Measurements from ENCODE around the gene ZNF407. TPM values are rescaled to one million over a fixed set of nuclear protein-coding genes. Genes with fewer than 3 reads are reported as not detected.

Gene ZNF407
- total RNA-seq, 2 experiments from 2014 or later = 23.2 to 24.7 TPM

DNA sequence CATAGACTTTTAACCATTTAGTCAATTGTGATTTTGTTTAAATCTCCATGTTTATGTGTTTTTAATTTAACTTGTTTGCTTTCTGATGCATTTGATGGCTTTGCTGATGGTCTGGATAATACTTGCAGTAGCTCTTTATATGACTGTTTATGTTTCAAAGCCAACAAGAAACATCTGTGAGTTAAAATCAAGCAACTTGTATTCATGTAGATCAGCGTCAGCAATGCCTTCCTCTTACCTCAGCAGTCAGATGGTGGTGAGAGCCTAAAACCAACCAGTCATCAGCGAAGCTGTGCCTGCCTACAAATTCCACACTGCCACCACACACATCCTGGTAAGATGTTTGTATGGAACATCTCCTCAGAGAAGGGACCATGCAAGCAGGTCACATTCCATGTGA lies 379.4 kb downstream of the ZNF407 start:
- Histone ChIP-seq H3K9me3 (ENCODE audit: control insufficient read depth in 1 of 2, insufficient read depth in 1 of 2, low read length in 2 of 2) (no peaks in the 10 kb centered on the region), H3K27me3 (ENCODE audit: control insufficient read depth in 1 of 2, insufficient read depth in 2 of 2, low read length in 2 of 2) (no peaks in the 10 kb centered on the region), H3K36me3 (ENCODE audit: insufficient read depth, low read length) (peaks cover 3% of the 10 kb centered on the region), H3K4me1 (ENCODE audit: insufficient read depth, low read length) (no peaks in the 10 kb centered on the region), H3K4me3 (ENCODE audit: low read length) (no peak overlapping the region), H3K27ac (ENCODE audit: low read depth in 1 of 2, low read length in 2 of 2) (no peak overlapping the region)
- Mint-ChIP-seq H3K36me3 (ENCODE audit: low read depth) (peaks cover 31% of the 10 kb centered on the region), H3K27ac (no peak overlapping the region), H3K4me1 (ENCODE audit: low read depth) (no peaks in the 10 kb centered on the region), H3K9me3 (no peaks in the 10 kb centered on the region), H3K27me3 (no peaks in the 10 kb centered on the region), H3K4me3 (no peak overlapping the region)
- POLR2A ChIA-PET = no interaction called here
- TF ChIP-seq, protein P1, sequence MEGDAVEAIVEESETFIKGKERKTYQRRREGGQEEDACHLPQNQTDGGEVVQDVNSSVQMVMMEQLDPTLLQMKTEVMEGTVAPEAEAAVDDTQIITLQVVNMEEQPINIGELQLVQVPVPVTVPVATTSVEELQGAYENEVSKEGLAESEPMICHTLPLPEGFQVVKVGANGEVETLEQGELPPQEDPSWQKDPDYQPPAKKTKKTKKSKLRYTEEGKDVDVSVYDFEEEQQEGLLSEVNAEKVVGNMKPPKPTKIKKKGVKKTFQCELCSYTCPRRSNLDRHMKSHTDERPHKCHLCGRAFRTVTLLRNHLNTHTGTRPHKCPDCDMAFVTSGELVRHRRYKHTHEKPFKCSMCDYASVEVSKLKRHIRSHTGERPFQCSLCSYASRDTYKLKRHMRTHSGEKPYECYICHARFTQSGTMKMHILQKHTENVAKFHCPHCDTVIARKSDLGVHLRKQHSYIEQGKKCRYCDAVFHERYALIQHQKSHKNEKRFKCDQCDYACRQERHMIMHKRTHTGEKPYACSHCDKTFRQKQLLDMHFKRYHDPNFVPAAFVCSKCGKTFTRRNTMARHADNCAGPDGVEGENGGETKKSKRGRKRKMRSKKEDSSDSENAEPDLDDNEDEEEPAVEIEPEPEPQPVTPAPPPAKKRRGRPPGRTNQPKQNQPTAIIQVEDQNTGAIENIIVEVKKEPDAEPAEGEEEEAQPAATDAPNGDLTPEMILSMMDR (IDR thresholded peaks at IDR 0.05) = no peak
- CTCF ChIA-PET = no interaction called here
- intact Hi-C loops (cut with DNase I, micrococcal nuclease) = no loop called here
- no peak for DNase-seq
- ATAC-seq (ENCODE audit: poor library complexity) = no peak

DNA sequence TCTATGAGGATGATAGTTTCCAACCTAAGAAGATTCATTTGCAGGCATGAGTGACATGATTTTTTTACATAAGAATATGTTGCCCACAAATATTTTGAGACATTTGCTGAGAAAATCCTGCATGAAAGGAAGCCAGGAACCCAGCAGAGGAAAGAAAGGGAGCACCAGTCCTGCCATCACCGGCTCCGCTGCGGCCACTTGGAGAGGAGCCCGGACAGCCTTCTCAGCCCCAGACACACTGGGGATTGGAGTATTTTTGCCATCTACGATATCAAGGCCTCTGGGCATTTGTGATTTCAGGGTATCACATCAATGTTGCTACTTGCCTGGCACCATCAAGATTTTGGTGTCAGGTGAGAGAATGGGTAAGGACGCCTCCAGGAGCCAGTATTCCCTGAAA lies 383.0 kb downstream of the ZNF407 start:
- H3K27ac Mint-ChIP-seq = no peak overlapping the region

DNA sequence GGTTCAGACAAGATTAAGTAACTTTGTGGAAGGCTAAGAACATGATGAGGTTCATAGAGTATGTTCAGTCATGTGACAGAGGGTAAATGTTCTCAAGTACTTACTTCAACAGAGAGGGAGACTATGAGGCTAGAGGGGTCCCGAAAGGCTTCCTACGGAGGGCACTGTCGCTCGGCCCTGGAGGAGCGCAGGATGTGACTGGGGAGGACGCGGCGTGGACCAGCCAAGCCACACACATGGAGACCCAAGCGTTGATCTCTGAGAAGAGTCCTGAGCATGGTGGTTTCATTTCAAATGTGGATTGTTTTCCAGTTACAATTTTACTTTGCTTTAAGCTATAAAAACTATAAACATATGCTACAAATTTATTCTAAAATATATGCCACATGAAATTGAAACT lies 383.8 kb downstream of the ZNF407 start:
- H3K27me3 ChIP-seq (ENCODE audit: control insufficient read depth in 1 of 2, insufficient read depth in 2 of 2, low read length in 2 of 2) = no peaks in the 10 kb centered on the region
- Mint-ChIP-seq H3K36me3 (ENCODE audit: low read depth) (peaks cover 41% of the 10 kb centered on the region), H3K4me3 (no peak overlapping the region), H3K27me3 (no peaks in the 10 kb centered on the region), H3K9me3 (no peaks in the 10 kb centered on the region), H3K4me1 (ENCODE audit: low read depth) (no peaks in the 10 kb centered on the region), H3K27ac (no peak overlapping the region)
- intact Hi-C loops (cut with DNase I, micrococcal nuclease) = no loop called here
- H3K9me3 ChIP-seq (ENCODE audit: control insufficient read depth in 1 of 2, insufficient read depth in 1 of 2, low read length in 2 of 2) = no peaks in the 10 kb centered on the region
- DNase-seq (no peak), ATAC-seq (ENCODE audit: poor library complexity) (no peak)
- ChIA-PET POLR2A (no interaction called here), CTCF (no interaction called here)
- peaks cover 3% of the 10 kb centered on the region for H3K36me3 ChIP-seq (ENCODE audit: insufficient read depth, low read length)
- no peak overlapping the region for H3K27ac ChIP-seq (ENCODE audit: low read depth in 1 of 2, low read length in 2 of 2)
- H3K4me1 ChIP-seq (ENCODE audit: insufficient read depth, low read length) = no peaks in the 10 kb centered on the region
- TF ChIP-seq, protein P1 (IDR thresholded peaks at IDR 0.05) = no peak
- H3K4me3 ChIP-seq (ENCODE audit: low read length) = no peak overlapping the region

More for the DNA sequence above, 383.0 kb downstream of the ZNF407 start:
- no peak for ATAC-seq (ENCODE audit: poor library complexity)
- POLR2A ChIA-PET = no interaction called here
- Mint-ChIP-seq H3K27me3 (no peaks in the 10 kb centered on the region), H3K4me1 (ENCODE audit: low read depth) (no peaks in the 10 kb centered on the region), H3K4me3 (no peak overlapping the region), H3K9me3 (no peaks in the 10 kb centered on the region), H3K36me3 (ENCODE audit: low read depth) (peaks cover 41% of the 10 kb centered on the region)
- intact Hi-C loops (cut with DNase I, micrococcal nuclease) = no loop called here
- Histone ChIP-seq H3K9me3 (ENCODE audit: control insufficient read depth in 1 of 2, insufficient read depth in 1 of 2, low read length in 2 of 2) (no peaks in the 10 kb centered on the region), H3K4me1 (ENCODE audit: insufficient read depth, low read length) (no peaks in the 10 kb centered on the region), H3K27me3 (ENCODE audit: control insufficient read depth in 1 of 2, insufficient read depth in 2 of 2, low read length in 2 of 2) (no peaks in the 10 kb centered on the region), H3K27ac (ENCODE audit: low read depth in 1 of 2, low read length in 2 of 2) (no peak overlapping the region), H3K36me3 (ENCODE audit: insufficient read depth, low read length) (peaks cover 3% of the 10 kb centered on the region), H3K4me3 (ENCODE audit: low read length) (no peak overlapping the region)
- CTCF ChIA-PET = no interaction called here
- TF ChIP-seq, protein P1 (IDR thresholded peaks at IDR 0.05) = no peak
- no peak for DNase-seq
